Neural progenitor cell (in vitro differentiated cells): ENCODE results near the gene LIPC. TPM values are rescaled to one million over a fixed set of nuclear protein-coding genes. Genes with fewer than 3 reads are reported as not detected.

Experiments used
- DNase-seq: peaks from one replicate; pipeline ENCODE4 v3.0.0-alpha.2; 2016; ENCODE audit warnings: low spot score
- H2AFZ ChIP-seq: fragments of 200-600 bp; sonication (generic); replicated peaks from 2 replicates; pipeline ENCODE4 v1.6.1; 2016; ENCODE audit warnings: antibody characterized with exemption
- H3F3A ChIP-seq: fragments of 200-600 bp; sonication (generic); 2 replicates; pipeline ENCODE4 v1.6.1; 2016; ENCODE audit warnings: antibody characterized with exemption, low read depth
- H3K27ac ChIP-seq: fragments of 200-600 bp; sonication (generic); 2 replicates; pipeline ENCODE4 v1.5.1; 2016; ENCODE audit warnings: mild to moderate bottlenecking
- H3K27me3 ChIP-seq: fragments of 200-600 bp; sonication (generic); 2 replicates; pipeline ENCODE4 v1.6.1; 2016; ENCODE audit warnings: mild to moderate bottlenecking, moderate library complexity
- H3K36me3 ChIP-seq: fragments of 200-600 bp; sonication (generic); 2 replicates; pipeline ENCODE4 v1.5.1; 2016
- H3K4me1 ChIP-seq: fragments of 200-600 bp; sonication (generic); 2 replicates; pipeline ENCODE4 v1.6.1; 2016; ENCODE audit warnings: mixed run types
- H3K4me2 ChIP-seq: fragments of 200-600 bp; sonication (generic); 2 replicates; pipeline ENCODE4 v1.6.1; 2016
- H3K4me3 ChIP-seq: fragments of 200-600 bp; sonication (generic); 2 replicates; pipeline ENCODE4 v1.5.1; 2016
- H3K79me2 ChIP-seq: fragments of 200-600 bp; sonication (generic); 2 replicates; pipeline ENCODE4 v1.6.1; 2016; ENCODE audit warnings: low read depth
- H3K9ac ChIP-seq: fragments of 200-600 bp; sonication (generic); 2 replicates; pipeline ENCODE4 v1.6.1; 2016
- H3K9me3 ChIP-seq: fragments of 200-600 bp; sonication (generic); 2 replicates; pipeline ENCODE4 v1.5.1; 2016; ENCODE audit warnings: low read depth
- H4K20me1 ChIP-seq: fragments of 200-600 bp; sonication (generic); 2 replicates; pipeline ENCODE4 v1.6.1; 2016; ENCODE audit warnings: low read depth
- H3K27ac Mint-ChIP-seq: 3 replicates; pipeline ENCODE4 v1.8.0; 2021; ENCODE audit warnings: mixed read lengths
- H3K27me3 Mint-ChIP-seq: 2 replicates; pipeline ENCODE4 v1.8.0; 2022; ENCODE audit warnings: low read depth, mild to moderate bottlenecking, inconsistent platforms, moderate library complexity, mixed read lengths; ENCODE audit not compliant: insufficient read depth
- H3K36me3 Mint-ChIP-seq: 3 replicates; pipeline ENCODE4 v1.8.0; 2021; ENCODE audit warnings: mixed read lengths
- H3K4me1 Mint-ChIP-seq: 3 replicates; pipeline ENCODE4 v1.8.0; 2021; ENCODE audit warnings: mixed read lengths
- H3K4me3 Mint-ChIP-seq: 3 replicates; pipeline ENCODE4 v1.8.0; 2021; ENCODE audit warnings: mild to moderate bottlenecking, moderate library complexity, mixed read lengths
- H3K9me3 Mint-ChIP-seq: 3 replicates; pipeline ENCODE4 v1.8.0; 2020; ENCODE audit warnings: mixed read lengths
- CTCF ChIP-seq: fragments of 200-600 bp; sonication (generic); IDR thresholded peaks from 2 replicates; pipeline ENCODE4 v1.5.1; 2017; ENCODE audit warnings: antibody characterized with exemption, mild to moderate bottlenecking
- EZH2 ChIP-seq: fragments of 200-600 bp; sonication (generic); IDR thresholded peaks from 2 replicates; pipeline ENCODE4 v1.6.1; 2017; ENCODE audit warnings: antibody characterized with exemption, mild to moderate bottlenecking, moderate library complexity
- EZH2phosphoT487 ChIP-seq: fragments of 200-600 bp; sonication (generic); IDR thresholded peaks from 2 replicates; pipeline ENCODE4 v1.6.1; 2017; ENCODE audit warnings: antibody characterized with exemption
- total RNA-seq: library from RNA; depleted of rRNA; stranded (reverse); fragments of >200 nt; gene quantifications from 2 replicates; pipeline ENCODE4 v1.2.3, GENCODE V29; 2015; ENCODE audit warnings: low replicate concordance

Gene LIPC
- total RNA-seq, 1 donor from 2014 or later = not detected

- Mint-ChIP-seq H3K9me3 (peaks cover 4% of the 10 kb centered on the region), H3K27me3 (no peaks in the 10 kb centered on the region), H3K36me3 (no peaks in the 10 kb centered on the region), H3K4me1 (peaks cover 2% of the 10 kb centered on the region), H3K4me3 (no peak overlapping the region), H3K27ac (no peak overlapping the region)
- no peak for TF ChIP-seq EZH2phosphoT487
- no peak for TF ChIP-seq EZH2
- TF ChIP-seq CTCF = no peak
- H3K79me2 ChIP-seq = no peaks in the 10 kb centered on the region
- no peak for DNase-seq
- no peak overlapping the region for H3K27ac ChIP-seq
- no peak overlapping the region for H2AFZ ChIP-seq
- H3K27me3 ChIP-seq = no peaks in the 10 kb centered on the region
- no peaks in the 10 kb centered on the region for H3K9me3 ChIP-seq
- H3K36me3 ChIP-seq = no peaks in the 10 kb centered on the region
- no peak overlapping the region for H3K9ac ChIP-seq
- H3F3A ChIP-seq = no peaks in the 10 kb centered on the region
- H3K4me1 ChIP-seq = no peaks in the 10 kb centered on the region
- no peak overlapping the region for H3K4me3 ChIP-seq
- H3K4me2 ChIP-seq = no peak overlapping the region
- H4K20me1 ChIP-seq = no peaks in the 10 kb centered on the region
These were observed 129.5 kb downstream of the LIPC start for GRCh38 chr15:58561321-58561720.

- H3K27ac Mint-ChIP-seq = no peak overlapping the region
- peaks cover 4% of the 10 kb centered on the region for H3K9me3 Mint-ChIP-seq
- DNase-seq = no peak
These were observed 130.3 kb downstream of the LIPC start for GRCh38 chr15:58562135-58562534.

GRCh38 chr15:58564981-58565380 is 133.2 kb downstream of the LIPC start:
- H3K36me3 ChIP-seq = no peaks in the 10 kb centered on the region

More at GRCh38 chr15:58562135-58562534, 130.3 kb downstream of the LIPC start:
- Histone ChIP-seq H3K4me1 (no peaks in the 10 kb centered on the region), H3K79me2 (no peaks in the 10 kb centered on the region), H3K27ac (no peak overlapping the region), H3K36me3 (no peaks in the 10 kb centered on the region), H3K4me3 (no peak overlapping the region), H3F3A (no peaks in the 10 kb centered on the region), H4K20me1 (no peaks in the 10 kb centered on the region), H3K4me2 (no peak overlapping the region), H2AFZ (no peak overlapping the region), H3K9ac (no peak overlapping the region), H3K9me3 (no peaks in the 10 kb centered on the region), H3K27me3 (no peaks in the 10 kb centered on the region)
- Mint-ChIP-seq H3K4me1 (peaks cover 2% of the 10 kb centered on the region), H3K27me3 (no peaks in the 10 kb centered on the region), H3K36me3 (no peaks in the 10 kb centered on the region), H3K4me3 (no peak overlapping the region)
- TF ChIP-seq EZH2phosphoT487 (no peak), EZH2 (no peak), CTCF (no peak)

More at GRCh38 chr15:58564981-58565380, 133.2 kb downstream of the LIPC start:
- Mint-ChIP-seq H3K4me3 (no peak overlapping the region), H3K27me3 (no peaks in the 10 kb centered on the region), H3K27ac (no peak overlapping the region), H3K9me3 (peaks cover 4% of the 10 kb centered on the region), H3K36me3 (no peaks in the 10 kb centered on the region), H3K4me1 (peaks cover 2% of the 10 kb centered on the region)
- H3K4me2 ChIP-seq = no peak overlapping the region
- H3K27me3 ChIP-seq = no peaks in the 10 kb centered on the region
- H3K4me1 ChIP-seq = no peaks in the 10 kb centered on the region
- no peaks in the 10 kb centered on the region for H4K20me1 ChIP-seq
- TF ChIP-seq CTCF = no peak
- no peak for TF ChIP-seq EZH2
- TF ChIP-seq EZH2phosphoT487 = no peak
- no peaks in the 10 kb centered on the region for H3K9me3 ChIP-seq
- no peak overlapping the region for H3K27ac ChIP-seq
- H2AFZ ChIP-seq = no peak overlapping the region
- H3K4me3 ChIP-seq = no peak overlapping the region
- H3K79me2 ChIP-seq = no peaks in the 10 kb centered on the region
- no peaks in the 10 kb centered on the region for H3F3A ChIP-seq
- H3K9ac ChIP-seq = no peak overlapping the region
- no peak for DNase-seq
